NCI-H82 treated with DMSO at 0.1 percent for 48 hours (cell line): ENCODE measurements around the gene EFCC1.
"Not testable (repeated sequence)": the region's sequence is repeated elsewhere in the genome, so short reads cannot be mapped to it uniquely, and the experiment has no call there.

ENCODE experiments used
- DNase-seq: peaks from one replicate; lab custom pipeline; 2025; ENCODE audit not compliant: unreplicated experiment; lab: John Stamatoyannopoulos, UW

Gene EFCC1

DNA sequence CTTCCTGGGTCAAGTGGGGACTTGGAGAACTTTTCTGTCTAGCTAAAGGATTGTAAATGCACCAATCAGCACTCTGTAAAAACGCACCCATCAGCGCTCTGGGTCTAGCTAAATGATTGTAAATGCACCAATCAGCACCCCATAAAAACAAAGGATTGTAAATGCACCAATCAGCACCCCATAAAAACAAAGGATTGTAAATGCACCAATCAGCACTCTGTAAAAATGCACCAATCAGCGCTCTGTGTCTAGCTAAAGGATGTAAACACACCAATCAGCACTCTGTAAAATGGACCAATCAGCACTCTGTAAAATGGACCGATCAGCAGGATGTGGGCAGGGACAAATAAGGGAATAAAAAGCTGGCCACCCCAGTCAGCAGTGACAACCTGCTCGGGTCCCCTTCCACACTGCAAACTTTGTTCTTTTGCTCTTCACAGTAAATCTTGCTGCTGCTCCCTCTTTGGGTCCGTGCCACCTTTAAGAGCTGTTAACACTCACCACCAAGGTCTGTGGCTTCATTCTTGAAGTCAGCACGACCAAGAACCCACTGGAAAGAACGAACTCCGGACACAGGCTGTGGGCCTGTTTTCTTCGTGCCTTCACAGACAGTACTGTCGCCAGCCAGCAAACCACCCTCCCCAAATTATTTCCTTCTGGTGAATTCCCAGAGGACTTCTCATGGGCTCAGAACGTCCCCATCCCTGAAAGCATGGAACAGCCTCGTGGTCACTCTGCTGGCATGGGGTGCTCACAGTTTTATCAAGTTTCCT is 68.4 kb downstream of the EFCC1 start:
- not testable (repeated sequence) for DNase-seq

DNA sequence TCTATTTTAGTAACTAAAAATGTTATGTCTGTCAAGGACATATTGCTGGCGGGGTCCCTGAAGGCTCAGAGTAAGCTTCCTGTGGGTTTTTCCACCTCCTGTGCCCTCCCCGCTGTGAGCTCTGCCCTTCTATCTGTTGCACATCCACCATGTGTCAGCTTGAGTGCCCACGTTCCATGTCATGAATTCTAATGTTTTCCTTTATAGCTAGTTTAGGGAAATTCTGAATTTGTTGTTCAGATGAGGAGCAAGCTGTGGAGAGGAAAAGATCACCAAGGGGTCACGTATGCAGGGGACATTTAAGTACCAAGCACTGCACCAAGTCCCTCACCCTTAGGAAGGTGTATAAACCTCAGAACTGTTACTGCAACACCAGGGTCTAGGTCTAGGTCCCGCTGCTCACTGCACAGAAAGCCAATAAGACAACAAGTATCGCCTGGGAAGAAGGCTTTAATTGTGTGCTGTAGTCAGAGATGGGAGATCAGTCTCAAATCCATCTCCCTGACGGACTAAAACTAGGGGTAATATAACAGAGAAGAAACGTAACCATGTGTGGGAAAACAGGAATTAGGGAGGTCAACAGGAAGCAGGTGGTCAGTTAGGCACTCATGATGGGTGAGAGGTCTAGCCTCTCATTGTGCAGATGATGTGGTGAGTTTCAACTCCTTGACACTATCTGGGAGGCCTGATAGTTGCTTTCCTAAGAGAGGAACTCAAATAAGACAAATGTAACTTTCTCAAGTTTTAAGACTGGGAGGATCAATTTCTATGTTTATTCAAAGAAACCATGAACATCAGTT is 69.2 kb downstream of the EFCC1 start:
- DNase-seq = no peak

DNA sequence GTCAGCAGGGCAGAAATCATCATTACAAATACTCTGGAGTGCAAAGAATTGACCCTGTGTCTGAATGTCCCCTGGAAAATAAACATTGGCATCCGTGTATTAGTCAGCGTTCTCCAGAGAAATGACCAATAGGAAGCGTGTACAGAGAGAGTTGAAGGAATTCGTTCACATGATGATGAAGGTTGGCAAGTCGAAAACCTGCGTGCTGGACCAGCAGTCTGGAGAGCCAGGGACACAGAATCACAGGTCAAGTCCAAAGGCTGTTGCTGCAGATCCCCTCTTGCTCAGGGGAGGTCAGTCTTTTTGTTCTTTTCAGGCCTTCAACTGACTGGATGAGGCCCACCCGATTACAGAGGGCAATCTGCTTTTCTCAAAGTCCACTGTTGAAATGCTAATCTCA is 76.1 kb downstream of the EFCC1 start:
- DNase-seq = no peak

DNA sequence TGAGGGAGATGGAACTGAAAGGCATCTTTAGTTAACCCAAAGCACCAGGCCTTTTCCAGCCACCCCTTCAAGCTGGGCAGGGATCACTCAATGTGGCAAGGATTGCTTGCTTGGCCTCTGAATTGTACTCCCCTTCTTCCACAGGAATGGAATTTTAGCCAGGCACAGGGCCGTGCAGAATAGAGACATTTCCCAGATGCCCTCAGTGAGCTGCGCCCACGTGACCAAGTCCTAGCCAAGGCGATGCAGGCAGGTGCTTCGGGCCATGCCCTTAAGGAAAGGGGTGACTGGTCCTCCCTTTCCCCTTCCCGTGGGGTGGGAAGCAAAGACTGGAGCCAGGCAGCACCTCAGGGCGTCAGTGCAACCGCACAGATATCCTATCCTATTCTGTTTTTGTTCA is 77.4 kb downstream of the EFCC1 start:
- no peak for DNase-seq

DNA sequence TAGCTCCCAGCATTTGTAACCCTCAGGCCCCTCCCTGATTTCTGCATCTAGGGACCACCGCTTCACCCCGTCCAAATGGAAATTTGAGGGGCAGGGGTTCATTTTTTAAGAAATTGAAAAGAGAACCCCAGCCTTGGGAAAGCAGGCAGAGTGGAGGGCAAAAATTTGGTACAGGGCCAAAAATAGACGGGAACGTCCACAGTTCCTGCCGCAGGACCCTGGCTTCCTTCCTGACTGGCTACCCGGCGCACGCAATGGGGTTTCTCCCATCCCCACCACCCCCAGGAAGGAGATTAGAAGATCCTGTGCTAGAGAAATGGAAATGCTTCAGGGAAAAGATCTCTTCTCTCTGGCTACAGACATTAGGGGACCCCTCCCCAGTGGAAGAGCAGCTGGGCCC is 80.4 kb downstream of the EFCC1 start:
- no peak for DNase-seq

DNA sequence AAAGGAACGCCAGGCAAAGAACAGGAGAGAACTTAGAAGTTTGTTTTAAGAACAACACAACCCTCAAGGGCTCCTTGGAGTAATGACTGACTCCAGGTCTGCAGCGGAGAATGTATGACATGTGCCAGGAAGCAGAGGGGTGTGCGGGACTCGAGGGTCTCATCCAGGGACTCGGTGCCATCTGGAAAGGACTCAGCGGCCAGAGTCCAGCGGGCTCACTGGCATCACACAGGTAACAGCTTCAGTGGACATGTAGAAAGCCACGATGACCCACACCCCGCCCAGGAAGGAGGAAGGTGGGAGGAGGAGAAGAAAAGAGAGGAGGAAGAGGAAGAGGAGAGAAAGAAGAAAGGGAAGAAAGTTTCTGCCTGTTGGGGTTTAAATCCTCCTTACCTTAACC is 80.9 kb downstream of the EFCC1 start:
- no peak for DNase-seq

DNA sequence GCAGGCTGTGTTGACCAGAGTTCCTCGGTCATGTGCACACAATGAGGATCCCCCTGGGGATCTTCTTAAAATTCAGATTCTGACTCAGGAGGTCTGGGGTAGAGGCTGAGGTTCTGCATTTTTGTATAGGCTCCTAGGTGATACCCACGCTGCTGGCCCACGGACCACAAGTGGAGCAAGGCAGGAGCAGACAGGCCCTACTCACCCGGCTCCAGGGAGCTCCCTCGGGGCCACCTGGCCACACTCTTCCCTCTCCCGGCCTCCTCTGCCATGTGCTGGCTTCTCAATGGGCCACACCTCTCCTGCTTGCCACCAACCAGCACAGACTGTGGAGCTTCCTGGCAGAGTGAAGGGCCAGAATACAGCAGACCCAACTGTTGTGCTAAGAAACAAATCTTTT is 83.4 kb downstream of the EFCC1 start:
- no peak for DNase-seq

DNA sequence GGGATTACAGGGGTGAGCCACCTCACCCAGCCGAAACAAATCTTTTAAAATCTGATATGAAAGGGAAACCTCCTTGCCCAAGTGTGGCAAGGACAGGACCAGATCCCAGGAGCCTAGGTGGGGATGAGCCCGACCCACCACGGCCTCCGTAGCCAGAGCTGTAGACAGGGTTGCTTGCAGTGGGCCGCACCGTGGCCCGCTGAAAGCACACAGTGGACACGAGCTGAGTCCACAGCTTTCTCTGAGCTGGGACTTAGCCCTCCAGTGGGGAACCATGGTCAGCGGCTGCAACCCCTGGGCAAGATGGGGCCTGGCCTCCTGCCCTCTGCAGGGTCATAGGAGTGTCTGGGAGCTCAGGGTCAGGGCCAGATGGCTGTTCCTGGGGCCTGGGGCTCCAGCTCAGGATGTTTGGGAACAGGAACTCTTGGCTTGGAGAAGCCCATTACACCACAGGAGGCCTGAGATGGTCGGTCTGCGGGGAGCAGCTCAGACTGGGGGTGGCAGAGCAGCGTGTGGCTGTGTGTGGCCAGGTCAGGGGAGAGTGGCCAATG is 84.1 kb downstream of the EFCC1 start:
- no peak for DNase-seq

DNA sequence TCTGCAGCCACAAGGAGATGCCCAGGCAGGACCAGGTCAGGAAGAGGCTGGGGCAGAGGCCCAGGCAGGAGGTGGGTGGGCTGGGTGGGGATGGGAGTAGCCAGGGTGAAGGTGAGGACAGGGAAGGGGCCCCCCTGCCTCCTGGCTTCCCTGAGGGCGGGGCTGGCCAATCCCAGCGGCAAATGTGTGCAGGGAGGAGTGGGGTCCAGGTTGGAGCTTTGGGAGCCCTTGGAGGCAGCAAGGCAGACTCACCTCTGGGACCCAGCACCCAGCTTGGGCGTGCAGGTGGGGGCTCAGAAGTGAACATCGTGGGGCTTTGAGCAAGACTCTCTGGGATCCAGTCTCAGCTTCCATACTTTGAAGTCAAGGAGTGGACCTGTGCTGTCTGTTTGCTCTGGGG is 84.7 kb downstream of the EFCC1 start:
- DNase-seq = no peak

DNA sequence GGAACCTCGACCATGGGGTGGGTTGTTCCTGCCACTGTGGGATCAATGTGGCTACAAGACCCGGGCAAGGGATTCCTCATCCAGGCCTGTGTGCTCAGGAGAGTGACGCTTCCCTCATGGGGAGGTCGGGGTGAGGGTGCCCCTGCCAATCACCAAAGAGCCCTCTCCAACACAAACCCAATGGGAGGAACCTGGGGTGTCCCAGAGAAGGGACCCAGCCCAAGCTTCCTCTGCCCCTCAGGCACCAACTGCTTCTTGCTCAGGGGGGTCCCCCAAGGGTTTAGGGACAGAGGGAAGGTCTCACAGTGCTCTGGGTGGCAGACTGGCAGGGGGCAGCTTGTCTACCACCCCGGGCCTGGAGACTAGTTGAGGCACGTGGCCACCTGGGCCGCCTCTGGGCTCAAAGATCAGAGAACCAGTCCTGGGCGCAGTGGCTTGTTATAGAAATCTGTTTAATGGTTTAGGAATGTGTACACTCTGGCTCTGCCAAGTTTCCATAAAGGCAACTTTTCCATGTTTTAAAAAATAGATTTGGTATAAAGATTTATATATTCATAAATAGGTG is 86.1 kb downstream of the EFCC1 start:
- no peak for DNase-seq

DNA sequence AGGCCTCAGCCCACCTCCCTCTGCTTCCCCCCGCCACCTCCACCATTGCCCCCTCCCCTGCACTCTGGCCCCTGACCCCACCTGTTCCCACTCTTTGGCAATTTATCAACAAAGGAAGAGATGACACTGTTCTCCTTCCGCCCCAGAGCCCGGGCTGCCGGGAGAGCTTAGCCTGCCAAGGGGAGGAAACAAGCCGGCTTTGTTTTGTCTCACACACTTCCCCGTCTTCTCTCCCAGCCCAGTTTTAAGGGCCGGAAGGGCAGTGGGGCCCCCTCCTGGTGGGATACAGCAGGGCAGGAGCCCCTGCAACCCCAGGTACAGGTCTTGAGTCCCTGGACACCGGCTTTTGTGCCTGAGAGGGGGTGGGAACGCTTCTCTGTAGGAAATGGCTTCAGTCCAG is 86.8 kb downstream of the EFCC1 start:
- not testable (repeated sequence) for DNase-seq

DNA sequence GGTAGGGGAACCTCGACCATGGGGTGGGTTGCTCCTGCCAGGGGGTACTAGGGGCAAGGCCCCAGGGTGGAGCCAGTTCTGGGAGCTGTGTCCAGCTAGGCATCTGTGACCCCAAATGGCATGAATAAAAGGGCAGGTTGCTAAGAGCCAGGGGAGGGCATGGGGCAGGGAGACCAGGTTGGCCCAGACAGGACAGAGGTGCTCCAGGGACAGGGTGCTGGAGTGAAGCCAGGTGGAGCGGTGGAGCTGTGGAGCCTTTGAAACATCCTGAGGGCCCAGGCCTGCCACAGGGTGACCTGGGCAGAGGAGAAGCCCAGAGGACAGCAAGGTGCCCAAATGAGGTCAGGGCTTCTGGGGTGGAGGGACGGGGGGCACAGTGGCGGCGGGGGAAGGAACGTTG is 87.2 kb downstream of the EFCC1 start:
- not testable (repeated sequence) for DNase-seq
